Ishikawa (cell line): ENCODE data around the gene DDRGK1.

Experiments
- CEBPB ChIP-seq: IDR thresholded peaks from 2 replicates; pipeline ENCODE4 v1.6.1; 2012
- CREB1 ChIP-seq: IDR thresholded peaks from 2 replicates; pipeline ENCODE4 v1.6.1; 2012; ENCODE audit warnings: low read depth
- EGR1 ChIP-seq: IDR thresholded peaks from 2 replicates; pipeline ENCODE4 v1.6.1; 2012
- EP300 ChIP-seq: IDR thresholded peaks from 2 replicates; pipeline ENCODE4 v1.6.1; 2012; ENCODE audit warnings: borderline replicate concordance
- FOXM1 ChIP-seq: IDR thresholded peaks from 2 replicates; pipeline ENCODE4 v1.6.1; 2012; ENCODE audit warnings: low read depth, borderline replicate concordance
- MAX ChIP-seq: IDR thresholded peaks from 2 replicates; pipeline ENCODE4 v1.6.1; 2012
- NFIC ChIP-seq: IDR thresholded peaks from 2 replicates; pipeline ENCODE4 v1.6.1; 2012
- RAD21 ChIP-seq: IDR thresholded peaks from 2 replicates; pipeline ENCODE4 v1.6.1; 2012; ENCODE audit warnings: low read depth
- REST ChIP-seq: IDR thresholded peaks from 2 replicates; pipeline ENCODE4 v1.6.1; 2012; ENCODE audit warnings: low read depth, mild to moderate bottlenecking
- TAF1 ChIP-seq: IDR thresholded peaks from 2 replicates; pipeline ENCODE4 v1.6.1; 2012; ENCODE audit warnings: low read depth, mild to moderate bottlenecking
- TCF12 ChIP-seq: IDR thresholded peaks from 2 replicates; pipeline ENCODE4 v1.6.1; 2012; ENCODE audit warnings: low read depth
- TEAD4 ChIP-seq: IDR thresholded peaks from 2 replicates; pipeline ENCODE4 v1.6.1; 2012
- USF1 ChIP-seq: IDR thresholded peaks from 2 replicates; pipeline ENCODE4 v1.6.1; 2012
- YY1 ChIP-seq: IDR thresholded peaks from 2 replicates; pipeline ENCODE4 v1.6.1; 2012; ENCODE audit warnings: low read depth
- ZBTB7A ChIP-seq: IDR thresholded peaks from 2 replicates; pipeline ENCODE4 v1.6.1; 2012; ENCODE audit warnings: low read depth

Gene DDRGK1

GRCh38 chr20:3193806-3194616 is 10.5 kb downstream of the DDRGK1 start:
- TF ChIP-seq TCF12 (no peak), ZBTB7A (no peak), CEBPB (no peak), TAF1 (no peak), NFIC (no peak), MAX (no peak), REST (no peak), EP300 (no peak), EGR1 (no peak), CREB1 (no peak), RAD21 (no peak), YY1 (no peak), TEAD4 (no peak), FOXM1 (no peak), USF1 (no peak)

- TF ChIP-seq USF1 (no peak), TAF1 (no peak), NFIC (no peak)
Observed at GRCh38 chr20:3192226-3193015, 12.1 kb downstream of the DDRGK1 start.

- TF ChIP-seq FOXM1: no peak
- TF ChIP-seq RAD21: no peak
- no peak for TF ChIP-seq YY1
- no peak for TF ChIP-seq REST
- TF ChIP-seq NFIC: no peak
- no peak for TF ChIP-seq TEAD4
- TF ChIP-seq CEBPB: no peak
- TF ChIP-seq EGR1: no peak
- TF ChIP-seq MAX: no peak
- TF ChIP-seq TAF1: no peak
- TF ChIP-seq USF1: no peak
- no peak for TF ChIP-seq EP300
- no peak for TF ChIP-seq CREB1
- TF ChIP-seq TCF12: no peak
- TF ChIP-seq ZBTB7A: no peak
Observed at GRCh38 chr20:3190681-3191111, 13.8 kb downstream of the DDRGK1 start.

- TF ChIP-seq TEAD4 (no peak), CREB1 (no peak)
Observed at GRCh38 chr20:3189561-3190131, 14.8 kb downstream of the DDRGK1 start.

- TF ChIP-seq EGR1: no peak
- no peak for TF ChIP-seq USF1
- TF ChIP-seq YY1: no peak
- TF ChIP-seq MAX: no peak
- no peak for TF ChIP-seq TAF1
- TF ChIP-seq EP300: no peak
- TF ChIP-seq CEBPB: no peak
- TF ChIP-seq TCF12: no peak
- TF ChIP-seq TEAD4: no peak
- TF ChIP-seq FOXM1: no peak
Observed at GRCh38 chr20:3188823-3189413, 15.6 kb downstream of the DDRGK1 start.
